H9 (cell line): ENCODE measurements around the gene SMYD4. TPM values are rescaled to one million over a fixed set of nuclear protein-coding genes. Genes with fewer than 3 reads are reported as not detected.

Experiments used
- DNase-seq: peaks from one replicate; pipeline ENCODE4 v3.0.0-alpha.2; 2017
- H2AFZ ChIP-seq: one replicate; pipeline ENCODE4 v1.6.1; 2013; ENCODE audit warnings: mild to moderate bottlenecking, low read length, control low read depth, moderate library complexity
- H2AK5ac ChIP-seq: 2 replicates; pipeline ENCODE4 v1.6.1; 2013; ENCODE audit warnings: low read length, control low read depth, mixed read lengths; ENCODE audit not compliant: insufficient read length
- H2BK120ac ChIP-seq: one replicate; pipeline ENCODE4 v1.6.1; 2013; ENCODE audit warnings: low read depth, mild to moderate bottlenecking, low read length, control low read depth, inconsistent platforms; ENCODE audit not compliant: poor library complexity, severe bottlenecking
- H2BK12ac ChIP-seq: 2 replicates; pipeline ENCODE4 v1.6.1; 2013; ENCODE audit warnings: low read length, control low read depth, mixed read lengths, low read depth; ENCODE audit not compliant: insufficient read length
- H2BK15ac ChIP-seq: 2 replicates; pipeline ENCODE4 v1.6.1; 2013; ENCODE audit warnings: low read depth, low read length, control low read depth
- H2BK20ac ChIP-seq: one replicate; pipeline ENCODE4 v1.6.1; 2013; ENCODE audit warnings: low read depth, mild to moderate bottlenecking, low read length, control low read depth, inconsistent platforms; ENCODE audit not compliant: poor library complexity, severe bottlenecking
- H2BK5ac ChIP-seq: 2 replicates; pipeline ENCODE4 v1.6.1; 2013; ENCODE audit warnings: low read length, control low read depth, mixed read lengths; ENCODE audit not compliant: insufficient read length
- H3K14ac ChIP-seq: 2 replicates; pipeline ENCODE4 v1.6.1; 2013; ENCODE audit warnings: low read length, control low read depth; ENCODE audit not compliant: insufficient read depth
- H3K18ac ChIP-seq: 2 replicates; pipeline ENCODE4 v1.6.1; 2013; ENCODE audit warnings: low read depth, mild to moderate bottlenecking, mixed read lengths, low read length, control low read depth; ENCODE audit not compliant: insufficient read length
- H3K23ac ChIP-seq: 2 replicates; pipeline ENCODE4 v1.6.1; 2013; ENCODE audit warnings: low read length, control low read depth, mixed read lengths, low read depth; ENCODE audit not compliant: insufficient read length
- H3K23me2 ChIP-seq: 2 replicates; pipeline ENCODE4 v1.6.1; 2013; ENCODE audit warnings: low read depth, mild to moderate bottlenecking, mixed read lengths, low read length, control low read depth; ENCODE audit not compliant: insufficient read length, poor library complexity, severe bottlenecking
- H3K27ac ChIP-seq: 2 replicates; pipeline ENCODE4 v1.5.1; 2013; ENCODE audit warnings: low read length, control low read depth, mixed read lengths, low read depth; ENCODE audit not compliant: insufficient read length
- H3K27me3 ChIP-seq: 2 replicates; pipeline ENCODE4 v1.6.1; 2013; ENCODE audit warnings: low read length, control low read depth, inconsistent platforms; ENCODE audit not compliant: insufficient read depth
- H3K4ac ChIP-seq: 2 replicates; pipeline ENCODE4 v1.6.1; 2013; ENCODE audit warnings: low read depth, mild to moderate bottlenecking, control low read depth, inconsistent platforms, low read length, moderate library complexity
- H3K4me1 ChIP-seq: 2 replicates; pipeline ENCODE4 v1.6.1; 2013; ENCODE audit warnings: low read length, control low read depth, inconsistent platforms; ENCODE audit not compliant: insufficient read depth
- H3K4me2 ChIP-seq: 2 replicates; pipeline ENCODE4 v1.6.1; 2013; ENCODE audit warnings: low read length, control low read depth, mixed read lengths; ENCODE audit not compliant: insufficient read length, insufficient read depth
- H3K56ac ChIP-seq: 2 replicates; pipeline ENCODE4 v1.6.1; 2013; ENCODE audit warnings: low read depth, mild to moderate bottlenecking, mixed read lengths, low read length, control low read depth; ENCODE audit not compliant: insufficient read length
- H3K79me1 ChIP-seq: 2 replicates; pipeline ENCODE4 v1.6.1; 2013; ENCODE audit warnings: low read depth, mild to moderate bottlenecking, moderate library complexity, low read length, control low read depth, inconsistent platforms; ENCODE audit not compliant: insufficient read depth, poor library complexity, severe bottlenecking
- H3K79me2 ChIP-seq: 2 replicates; pipeline ENCODE4 v1.6.1; 2013; ENCODE audit warnings: low read length, control low read depth, inconsistent platforms; ENCODE audit not compliant: insufficient read depth
- H3K9ac ChIP-seq: 2 replicates; pipeline ENCODE4 v1.6.1; 2013; ENCODE audit warnings: low read length, control low read depth, mixed read lengths; ENCODE audit not compliant: insufficient read length; ENCODE audit errors: extremely low read depth
- H3K9me3 ChIP-seq: one replicate; pipeline ENCODE4 v1.6.1; 2013; ENCODE audit warnings: low read depth, low read length, inconsistent platforms; ENCODE audit not compliant: control insufficient read depth
- H3T11ph ChIP-seq: one replicate; pipeline ENCODE4 v1.6.1; 2013; ENCODE audit warnings: mild to moderate bottlenecking, low read length, control low read depth, inconsistent platforms
- H4K20me1 ChIP-seq: one replicate; pipeline ENCODE4 v1.6.1; 2013; ENCODE audit not compliant: control insufficient read depth, insufficient read length, insufficient read depth
- H4K5ac ChIP-seq: 2 replicates; pipeline ENCODE4 v1.6.1; 2013; ENCODE audit warnings: low read depth, mild to moderate bottlenecking, mixed read lengths, low read length, control low read depth; ENCODE audit not compliant: insufficient read length
- H4K8ac ChIP-seq: replicated peaks from 2 replicates; pipeline ENCODE4 v1.6.1; 2013; ENCODE audit warnings: low read length, control low read depth, mixed read lengths, low read depth; ENCODE audit not compliant: insufficient read length
- H4K91ac ChIP-seq: 2 replicates; pipeline ENCODE4 v1.6.1; 2013; ENCODE audit warnings: low read depth, mild to moderate bottlenecking, moderate library complexity, mixed read lengths, low read length, control low read depth; ENCODE audit not compliant: insufficient read length
- H3K27ac Mint-ChIP-seq, 3 experiments: 2 replicates in 2 of 3; 3 replicates in 1 of 3; pipeline ENCODE4 v1.8.0; 2020 to 2021; ENCODE audit warnings: mixed read lengths in 3 of 3, mild to moderate bottlenecking in 1 of 3, moderate library complexity in 1 of 3
- H3K27me3 Mint-ChIP-seq: 2 replicates; pipeline ENCODE4 v1.8.0; 2021; ENCODE audit warnings: low read depth, mild to moderate bottlenecking, moderate library complexity, mixed read lengths
- H3K36me3 Mint-ChIP-seq, 3 experiments: 2 replicates in 2 of 3; 3 replicates in 1 of 3; pipeline ENCODE4 v1.8.0; 2020 to 2021; ENCODE audit warnings: low read depth in 3 of 3, mixed read lengths in 3 of 3; ENCODE audit not compliant: insufficient read depth in 1 of 3
- H3K4me1 Mint-ChIP-seq, 2 experiments: 2 replicates each; pipeline ENCODE4 v1.8.0; 2020; ENCODE audit warnings: mixed read lengths in 2 of 2
- H3K4me3 Mint-ChIP-seq, 2 experiments: 2 replicates in 1 of 2; 3 replicates in 1 of 2; pipeline ENCODE4 v1.8.0; 2020 to 2021; ENCODE audit warnings: mild to moderate bottlenecking in 2 of 2, mixed read lengths in 2 of 2, moderate library complexity in 1 of 2
- H3K9me3 Mint-ChIP-seq, 2 experiments: 2 replicates in 1 of 2; 3 replicates in 1 of 2; pipeline ENCODE4 v1.8.0; 2020; ENCODE audit warnings: mild to moderate bottlenecking in 2 of 2, mixed read lengths in 2 of 2, moderate library complexity in 1 of 2
- WGBS: extraction: QIAGEN DNeasy Blood & Tissue Kit; methylation state at CpG from one replicate; pipeline ENCODE4 v1.1.7; 2013; ENCODE audit warnings: missing lambda C conversion rate, low lambda C conversion rate, mixed read lengths; ENCODE audit not compliant: insufficient read length; ENCODE audit errors: extremely low coverage; 5-methylcytosine and 5-hydroxymethylcytosine counted together
- total RNA-seq: library from RNA; stranded (reverse); gene quantifications from 2 replicates; pipeline ENCODE4 v1.2.1, GENCODE V29; 2021
- TF ChIP-seq, protein P1 (sequence below): fragments of 200-600 bp; sonication (generic); conservative IDR thresholded peaks from 3 replicates; pipeline ENCODE4 v1.8.0; 2021; ENCODE audit warnings: antibody characterized with exemption, mild to moderate bottlenecking

SMYD4 gene
- total RNA-seq, 1 experiment from 2014 or later, result 28.8 TPM

DNA sequence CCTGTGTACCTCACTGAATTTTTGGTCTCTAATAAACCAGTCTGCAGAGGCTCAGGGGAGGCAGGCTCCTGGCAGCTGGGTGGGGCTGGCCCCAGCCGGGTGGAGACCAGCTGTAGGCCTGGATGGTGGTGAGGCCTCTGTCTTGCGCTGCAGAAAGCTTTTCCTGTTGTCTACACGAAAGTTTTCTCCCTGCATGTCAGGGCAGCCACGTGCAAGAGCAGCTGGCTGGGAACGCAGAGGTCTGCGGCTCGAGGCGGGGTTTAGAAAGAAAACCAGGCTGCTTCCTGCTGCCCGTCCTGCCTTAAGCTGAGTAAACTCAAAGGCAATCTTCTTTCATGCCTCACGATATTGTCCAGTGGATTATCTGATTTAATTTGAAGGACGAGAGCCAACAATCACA, 65.4 kb downstream of the SMYD4 start:
- Histone ChIP-seq H3K14ac (no peak overlapping the region), H3K9ac (no peak overlapping the region), H2BK20ac (no peak overlapping the region), H3K56ac (no peak overlapping the region), H3K23me2 (peaks cover 5% of the 10 kb centered on the region), H2BK12ac (no peak overlapping the region), H3K4me2 (no peak overlapping the region), H2AFZ (no peak overlapping the region), H3K79me1 (no peaks in the 10 kb centered on the region), H4K8ac (no peak overlapping the region), H3T11ph (no peak overlapping the region), H4K5ac (no peak overlapping the region), H3K27ac (no peak overlapping the region), H3K9me3 (no peaks in the 10 kb centered on the region), H3K18ac (no peak overlapping the region), H4K20me1 (no peaks in the 10 kb centered on the region), H4K91ac (no peak overlapping the region), H2AK5ac (no peak overlapping the region), H3K79me2 (no peaks in the 10 kb centered on the region), H3K4ac (no peak overlapping the region), H2BK120ac (no peak overlapping the region), H3K23ac (no peak overlapping the region), H3K4me1 (peaks cover 6% of the 10 kb centered on the region; the same call in 1 of the 2 replicates), H2BK15ac (no peak overlapping the region), H2BK5ac (no peak overlapping the region), H3K27me3 (no peaks in the 10 kb centered on the region)
- no peak overlapping the region for H3K27ac Mint-ChIP-seq
- no peak for DNase-seq
- peaks cover 27 to 29% of the 10 kb centered on the region in 2 experiments for H3K4me1 Mint-ChIP-seq
- TF ChIP-seq, protein P1, sequence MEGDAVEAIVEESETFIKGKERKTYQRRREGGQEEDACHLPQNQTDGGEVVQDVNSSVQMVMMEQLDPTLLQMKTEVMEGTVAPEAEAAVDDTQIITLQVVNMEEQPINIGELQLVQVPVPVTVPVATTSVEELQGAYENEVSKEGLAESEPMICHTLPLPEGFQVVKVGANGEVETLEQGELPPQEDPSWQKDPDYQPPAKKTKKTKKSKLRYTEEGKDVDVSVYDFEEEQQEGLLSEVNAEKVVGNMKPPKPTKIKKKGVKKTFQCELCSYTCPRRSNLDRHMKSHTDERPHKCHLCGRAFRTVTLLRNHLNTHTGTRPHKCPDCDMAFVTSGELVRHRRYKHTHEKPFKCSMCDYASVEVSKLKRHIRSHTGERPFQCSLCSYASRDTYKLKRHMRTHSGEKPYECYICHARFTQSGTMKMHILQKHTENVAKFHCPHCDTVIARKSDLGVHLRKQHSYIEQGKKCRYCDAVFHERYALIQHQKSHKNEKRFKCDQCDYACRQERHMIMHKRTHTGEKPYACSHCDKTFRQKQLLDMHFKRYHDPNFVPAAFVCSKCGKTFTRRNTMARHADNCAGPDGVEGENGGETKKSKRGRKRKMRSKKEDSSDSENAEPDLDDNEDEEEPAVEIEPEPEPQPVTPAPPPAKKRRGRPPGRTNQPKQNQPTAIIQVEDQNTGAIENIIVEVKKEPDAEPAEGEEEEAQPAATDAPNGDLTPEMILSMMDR, result no peak
- peaks cover 0 to 5% (median 0%) of the 10 kb centered on the region in 3 experiments; a peak in 4 of 7 replicates for H3K36me3 Mint-ChIP-seq
- H3K4me3 Mint-ChIP-seq, result no peak overlapping the region
- no CpG with 5 or more reads among the region's 11 CpGs for WGBS
- H3K27me3 Mint-ChIP-seq, result peaks cover 2% of the 10 kb centered on the region; the same call in 1 of the 2 replicates
- no peaks in the 10 kb centered on the region for H3K9me3 Mint-ChIP-seq
